ENCODE data around the gene BNIPL.

BNIPL gene

GRCh38 chr1:151008244-151009205 is 27.9 kb upstream of the BNIPL start, which contains the start of gene PRUNE1:
PRUNE1 (plus strand) TSS chr1:151008449; CDS start chr1:151008633, 184 bp downstream.
- Histone ChIP-seq H3K4me3 (peak within 1 kb of the TSS; percentile 76), H3K4me2 (peak within 1 kb of the TSS; percentile 94), H3K4me1 (peaks cover 87% of the 10 kb centered on the region), H3K9me3 (no peaks in the 10 kb centered on the region), H4K20me1 (no peaks in the 10 kb centered on the region), H3K36me3 (no peaks in the 10 kb centered on the region), H3K27me3 (no peaks in the 10 kb centered on the region), H3K27ac (peak within 1 kb of the TSS; percentile 75), H3K9ac (peak within 1 kb of the TSS; percentile 84)
- TF ChIP-seq Cebpa-rat (IDR thresholded peaks at IDR 0.05), result no peak

- H3K36me3 ChIP-seq, result no peaks in the 10 kb centered on the region
- no peak for TF ChIP-seq Cebpa-rat (IDR thresholded peaks at IDR 0.05)
- H3K4me2 ChIP-seq, result peak overlapping the region; percentile 94
- H3K27ac ChIP-seq, result peak overlapping the region; percentile 75; the same call in 1 of the 2 replicates
- peaks cover 87% of the 10 kb centered on the region for H3K4me1 ChIP-seq
- H3K9me3 ChIP-seq, result no peaks in the 10 kb centered on the region
- no peaks in the 10 kb centered on the region for H4K20me1 ChIP-seq
- no peaks in the 10 kb centered on the region for H3K27me3 ChIP-seq
- H3K4me3 ChIP-seq, result peak overlapping the region; percentile 76
- peak overlapping the region; percentile 84 for H3K9ac ChIP-seq
These were observed 27.2 kb upstream of the BNIPL start for GRCh38 chr1:151009206-151009587.

DNA sequence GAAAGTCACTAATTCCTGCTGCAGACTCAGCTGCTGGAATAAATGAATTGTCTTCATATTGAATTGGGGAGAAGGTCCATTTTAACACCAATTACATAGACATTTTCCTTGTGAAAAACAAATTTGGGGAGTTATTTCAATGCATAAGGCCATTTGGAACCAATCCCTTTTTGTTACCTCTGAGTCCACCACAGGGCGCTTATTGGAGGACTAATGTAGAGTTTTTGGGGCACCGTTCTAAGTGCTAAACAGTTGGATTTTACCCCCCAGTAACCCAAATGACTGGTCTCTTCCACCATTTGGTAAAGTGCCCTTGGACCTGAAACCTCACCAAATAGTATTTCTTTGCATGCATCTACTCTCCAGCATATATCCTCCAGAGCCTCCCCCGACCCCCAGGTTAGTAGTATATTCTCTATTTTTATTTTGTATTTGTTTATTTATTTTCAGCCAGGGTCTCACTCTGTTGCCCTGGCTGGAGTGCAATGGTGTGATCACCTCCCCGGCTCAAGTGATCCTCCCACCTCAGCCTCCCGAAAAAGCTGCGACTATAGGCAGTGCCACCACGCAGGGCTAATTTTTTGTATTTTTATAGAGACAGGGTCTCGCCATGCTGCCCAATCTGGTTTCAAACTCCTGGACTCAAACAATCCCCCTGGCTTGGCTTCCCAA is 26.6 kb upstream of the BNIPL start:
- Histone ChIP-seq H3K36me3 (no peaks in the 10 kb centered on the region), H3K27me3 (no peaks in the 10 kb centered on the region), H3K9me3 (no peaks in the 10 kb centered on the region), H3K9ac (peak overlapping the region; percentile 84; the same call in 1 of the 2 replicates), H3K4me1 (peaks cover 85% of the 10 kb centered on the region), H4K20me1 (no peaks in the 10 kb centered on the region), H3K4me2 (peak overlapping the region; percentile 94), H3K27ac (no peak overlapping the region), H3K4me3 (peak overlapping the region; percentile 76)
- TF ChIP-seq Cebpa-rat (IDR thresholded peaks at IDR 0.05), result no peak

DNA sequence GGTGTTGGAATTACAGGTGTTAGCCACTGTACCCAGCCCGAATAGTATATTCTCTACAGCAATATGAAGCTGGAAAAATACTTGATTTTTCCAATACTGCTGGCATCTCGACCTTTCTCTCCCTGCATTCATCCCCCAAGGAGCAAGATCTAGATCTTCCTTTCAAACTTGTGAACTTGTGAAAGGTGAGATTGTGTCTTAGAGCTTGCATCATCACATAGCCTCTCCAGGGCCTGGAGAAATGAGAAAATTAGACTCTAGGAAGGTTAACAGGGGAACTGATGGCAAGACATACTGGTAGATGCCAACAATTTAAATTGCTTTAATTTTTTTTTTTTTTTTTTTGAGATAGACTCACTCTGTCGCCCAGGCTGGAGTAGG is 26.1 kb upstream of the BNIPL start:
- H3K4me1 ChIP-seq, result peaks cover 80% of the 10 kb centered on the region
- H4K20me1 ChIP-seq, result no peaks in the 10 kb centered on the region
- no peak overlapping the region for H3K4me3 ChIP-seq
- H3K27me3 ChIP-seq, result no peaks in the 10 kb centered on the region
- H3K27ac ChIP-seq, result no peak overlapping the region
- no peak for TF ChIP-seq Cebpa-rat (IDR thresholded peaks at IDR 0.05)
- no peak overlapping the region for H3K9ac ChIP-seq
- H3K9me3 ChIP-seq, result no peaks in the 10 kb centered on the region
- peak overlapping the region; percentile 94 for H3K4me2 ChIP-seq
- H3K36me3 ChIP-seq, result no peaks in the 10 kb centered on the region

DNA sequence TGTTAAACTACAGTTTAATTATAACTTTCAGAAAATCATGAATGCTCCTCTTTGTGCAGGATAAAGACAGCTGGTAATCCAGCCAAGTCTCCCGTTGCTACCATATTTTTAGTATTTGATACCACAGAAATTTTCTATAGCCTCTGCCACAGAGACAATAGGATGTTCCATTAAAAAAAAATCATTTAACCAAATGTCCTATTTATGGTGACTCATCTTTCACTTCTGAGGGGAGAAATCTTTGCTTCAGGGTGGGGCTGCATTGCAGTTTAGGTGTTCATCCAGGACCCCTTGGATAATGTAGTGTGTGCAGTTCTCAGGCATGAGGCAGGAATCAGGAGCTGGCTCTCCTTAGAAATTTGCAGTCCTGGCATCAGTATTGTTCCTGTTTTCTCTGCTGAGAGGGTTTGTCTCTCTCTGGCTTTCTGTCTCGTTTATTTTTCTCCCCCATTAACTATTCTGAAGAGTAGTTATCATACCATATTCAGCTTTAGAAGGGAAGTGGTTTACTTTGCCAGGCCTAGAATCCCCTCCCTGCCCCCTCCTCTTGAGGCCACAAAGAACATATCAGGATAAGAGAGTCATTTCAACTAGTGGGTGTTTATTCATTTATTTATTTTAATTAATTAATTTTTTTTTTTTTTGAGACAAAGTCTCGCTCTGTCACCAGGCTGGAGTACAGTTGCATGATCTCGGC is 25.1 kb upstream of the BNIPL start:
- H3K4me3 ChIP-seq, result no peak overlapping the region
- no peaks in the 10 kb centered on the region for H4K20me1 ChIP-seq
- no peak overlapping the region for H3K27ac ChIP-seq
- H3K36me3 ChIP-seq, result 0 out of 2 replicates have a peak, but pooled peaks cover 10% of the 10 kb centered on the region
- no peaks in the 10 kb centered on the region for H3K9me3 ChIP-seq
- H3K9ac ChIP-seq, result no peak overlapping the region
- no peaks in the 10 kb centered on the region for H3K27me3 ChIP-seq
- no peak for TF ChIP-seq Cebpa-rat (IDR thresholded peaks at IDR 0.05)
- H3K4me2 ChIP-seq, result peak overlapping the region; percentile 94
- H3K4me1 ChIP-seq, result peaks cover 74% of the 10 kb centered on the region

GRCh38 chr1:151012684-151013471 is 23.5 kb upstream of the BNIPL start:
- Histone ChIP-seq H3K9ac (peak overlapping the region; percentile 63; the same call in 1 of the 2 replicates), H3K4me1 (peaks cover 62% of the 10 kb centered on the region), H3K27ac (peak overlapping the region; percentile 67), H3K4me2 (peak overlapping the region; percentile 94), H4K20me1 (no peaks in the 10 kb centered on the region), H3K9me3 (no peaks in the 10 kb centered on the region), H3K27me3 (no peaks in the 10 kb centered on the region), H3K4me3 (no peak overlapping the region), H3K36me3 (peaks cover 19% of the 10 kb centered on the region)
- no peak for TF ChIP-seq Cebpa-rat (IDR thresholded peaks at IDR 0.05)

- no peaks in the 10 kb centered on the region for H3K27me3 ChIP-seq
- H4K20me1 ChIP-seq, result no peaks in the 10 kb centered on the region
- H3K4me2 ChIP-seq, result peak overlapping the region; percentile 94
- no peaks in the 10 kb centered on the region for H3K9me3 ChIP-seq
- peak overlapping the region; percentile 63; the same call in 1 of the 2 replicates for H3K9ac ChIP-seq
- peaks cover 60% of the 10 kb centered on the region for H3K4me1 ChIP-seq
- H3K27ac ChIP-seq, result peak overlapping the region; percentile 67
- no peak for TF ChIP-seq Cebpa-rat (IDR thresholded peaks at IDR 0.05)
- no peak overlapping the region for H3K4me3 ChIP-seq
- H3K36me3 ChIP-seq, result peaks cover 25% of the 10 kb centered on the region
These were observed 22.9 kb upstream of the BNIPL start for GRCh38 chr1:151013518-151013917.

DNA sequence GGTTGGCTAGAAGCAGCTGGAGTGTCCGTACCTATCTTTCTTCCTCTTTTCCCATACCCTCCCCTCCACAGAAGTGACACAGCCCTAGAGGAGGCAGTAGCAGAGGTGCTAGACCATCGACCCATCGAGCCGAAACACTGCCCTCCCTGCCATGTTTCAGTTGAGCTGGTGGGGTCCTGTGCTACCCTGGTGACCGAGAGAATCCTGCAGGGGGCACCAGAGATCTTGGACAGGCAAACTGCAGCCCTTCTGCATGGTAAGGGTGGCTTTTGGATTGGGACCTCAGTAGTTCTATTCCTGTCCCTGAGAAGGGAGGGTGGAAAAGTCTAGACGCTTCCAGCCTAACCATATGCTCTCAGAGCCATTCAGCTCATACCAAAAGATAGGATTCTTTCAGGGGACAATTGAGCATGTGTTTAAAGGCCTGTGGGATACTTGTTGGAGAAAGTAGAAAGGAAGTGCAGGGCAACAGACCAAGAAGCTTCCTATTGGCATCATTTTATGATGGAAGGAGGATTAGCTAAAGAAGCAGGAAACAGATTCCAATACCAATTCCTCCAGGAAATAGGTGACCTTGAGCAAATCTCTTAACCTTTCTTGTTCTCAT is 11.7 kb upstream of the BNIPL start:
- TF ChIP-seq Cebpa-rat (IDR thresholded peaks at IDR 0.05), result no peak
- Histone ChIP-seq H3K27ac (no peak overlapping the region), H3K27me3 (no peaks in the 10 kb centered on the region), H3K9ac (no peak overlapping the region), H3K4me1 (no peaks in the 10 kb centered on the region), H3K4me3 (no peak overlapping the region), H3K4me2 (no peak overlapping the region), H4K20me1 (no peaks in the 10 kb centered on the region), H3K36me3 (peaks cover 89% of the 10 kb centered on the region), H3K9me3 (no peaks in the 10 kb centered on the region)

Measured in BLaER1 (cell line).